Natural killer cell (primary cell): ENCODE data around the gene ANKH. TPM values are rescaled to one million over a fixed set of nuclear protein-coding genes. Genes with fewer than 3 reads are reported as not detected.

ENCODE experiments used
- ATAC-seq, 3 donors: fragments of 150-1000 bp in 2 of 3; fragments of 200-7000 bp in 1 of 3; cut with Tn5 transposase; 1 replicate in 1 of 3; 2 replicates in 2 of 3; pipeline ENCODE4 v1.10.0; 2021; ENCODE audit warnings: mild to moderate bottlenecking in 2 of 3, moderate library complexity in 2 of 3
- DNase-seq, 2 donors: peaks; one replicate each; pipeline versions ENCODE4 v3.0.0 to v3.0.0-alpha.2; 2013 to 2021; ENCODE audit warnings: mixed read lengths in 1 of 2
- H3K27ac ChIP-seq: one replicate; pipeline ENCODE4 v1.5.1; 2013; ENCODE audit warnings: mild to moderate bottlenecking, low read length
- H3K27me3 ChIP-seq: one replicate; pipeline ENCODE4 v1.6.1; 2013; ENCODE audit warnings: low read length; ENCODE audit not compliant: control insufficient read depth, insufficient read depth
- H3K36me3 ChIP-seq: one replicate; pipeline ENCODE4 v1.6.1; 2013; ENCODE audit warnings: low read length; ENCODE audit not compliant: control insufficient read depth, insufficient read depth
- H3K4me1 ChIP-seq: one replicate; pipeline ENCODE4 v1.6.1; 2013; ENCODE audit warnings: low read length; ENCODE audit not compliant: control insufficient read depth, insufficient read depth
- H3K4me3 ChIP-seq: one replicate; pipeline ENCODE4 v1.5.1; 2013; ENCODE audit warnings: low read length
- H3K9me3 ChIP-seq: one replicate; pipeline ENCODE4 v1.6.1; 2013; ENCODE audit warnings: low read length; ENCODE audit not compliant: control insufficient read depth, insufficient read depth
- H3K27ac Mint-ChIP-seq, 2 donors: one replicate each; pipeline ENCODE4 v1.8.0; 2022; ENCODE audit warnings: mild to moderate bottlenecking in 2 of 2, mixed read lengths in 2 of 2, moderate library complexity in 1 of 2
- H3K27me3 Mint-ChIP-seq, 2 donors: one replicate each; pipeline ENCODE4 v1.8.0; 2022; ENCODE audit warnings: low read depth in 2 of 2, mixed read lengths in 2 of 2
- H3K36me3 Mint-ChIP-seq: one replicate; pipeline ENCODE4 v1.8.0; 2022; ENCODE audit warnings: mixed read lengths
- H3K4me1 Mint-ChIP-seq, 2 donors: one replicate each; pipeline ENCODE4 v1.8.0; 2022; ENCODE audit warnings: mixed read lengths in 2 of 2
- H3K4me3 Mint-ChIP-seq: one replicate; pipeline ENCODE4 v1.8.0; 2022; ENCODE audit warnings: mild to moderate bottlenecking, moderate library complexity, mixed read lengths
- H3K9me3 Mint-ChIP-seq, 2 donors: one replicate each; pipeline ENCODE4 v1.8.0; 2022; ENCODE audit warnings: mixed read lengths in 2 of 2
- CTCF ChIP-seq: fragments of 200-600 bp; IDR thresholded peaks from one replicate; pipeline ENCODE4 v1.8.0; 2022; ENCODE audit warnings: antibody characterized with exemption
- WGBS: methylation state at CpG from one replicate; pipeline ENCODE4 v1.1.7; 2013; ENCODE audit warnings: missing lambda C conversion rate; ENCODE audit not compliant: insufficient coverage; 5-methylcytosine and 5-hydroxymethylcytosine counted together
- intact Hi-C: fragments of 100-400 bp; cut with micrococcal nuclease; formaldehyde crosslinking; loops from one replicate; pipeline ENCODE4 v1.14.2; 2022
- total RNA-seq, 4 donors: library from RNA; stranded (reverse); fragments of 120-200 nt in 1 of 4; gene quantifications; one replicate each; pipeline versions ENCODE4 v1.2.3 to v1.2.4, GENCODE V29; 2013 to 2022

Gene ANKH
- total RNA-seq, 3 donors from 2014 or later (not counting 1 experiment from before 2014, with no cell fraction given): 52.9 to 78.0 (median 63.8) TPM

GRCh38 chr5:14783691-14784090 lies 87.9 kb downstream of the ANKH start:
- no peak for TF ChIP-seq CTCF
- Mint-ChIP-seq H3K9me3 (no peaks in the 10 kb centered on the region), H3K27ac (no peak overlapping the region)

GRCh38 chr5:14782591-14782990 lies 89.0 kb downstream of the ANKH start:
- Mint-ChIP-seq H3K36me3 (peaks cover 5% of the 10 kb centered on the region), H3K4me1 (peaks cover 32 to 39% of the 10 kb centered on the region in 2 donors), H3K9me3 (no peaks in the 10 kb centered on the region), H3K4me3 (no peak overlapping the region), H3K27me3 (no peaks in the 10 kb centered on the region), H3K27ac (no peak overlapping the region)
- Histone ChIP-seq H3K36me3 (no peaks in the 10 kb centered on the region), H3K4me1 (no peaks in the 10 kb centered on the region), H3K9me3 (no peaks in the 10 kb centered on the region), H3K27ac (no peak overlapping the region), H3K27me3 (no peaks in the 10 kb centered on the region), H3K4me3 (no peak overlapping the region)
- no peak for DNase-seq
- TF ChIP-seq CTCF: no peak
- no peak for ATAC-seq
- 99% methylated on average over 3 of the region's 5 CpGs for WGBS
- intact Hi-C loops: no loop called here

More at GRCh38 chr5:14783691-14784090, 87.9 kb downstream of the ANKH start:
- Histone ChIP-seq H3K4me1 (no peaks in the 10 kb centered on the region), H3K27ac (no peak overlapping the region), H3K36me3 (no peaks in the 10 kb centered on the region), H3K27me3 (no peaks in the 10 kb centered on the region), H3K4me3 (no peak overlapping the region), H3K9me3 (no peaks in the 10 kb centered on the region)
- intact Hi-C loops: no loop called here
- ATAC-seq (no peak), DNase-seq (no peak)
- H3K27me3 Mint-ChIP-seq: no peaks in the 10 kb centered on the region
- H3K36me3 Mint-ChIP-seq: peaks cover 5% of the 10 kb centered on the region
- 92% methylated on average over 2 of the region's 4 CpGs for WGBS
- H3K4me1 Mint-ChIP-seq: peaks cover 24 to 32% of the 10 kb centered on the region in 2 donors
- no peak overlapping the region for H3K4me3 Mint-ChIP-seq

GRCh38 chr5:14781106-14781505 lies 90.5 kb downstream of the ANKH start:
- no peak overlapping the region for H3K27ac ChIP-seq
- Mint-ChIP-seq H3K4me1 (peaks cover 32 to 43% of the 10 kb centered on the region in 2 donors), H3K36me3 (peaks cover 5% of the 10 kb centered on the region), H3K4me3 (no peak overlapping the region), H3K27ac (no peak overlapping the region), H3K9me3 (no peaks in the 10 kb centered on the region), H3K27me3 (no peaks in the 10 kb centered on the region)
- H3K4me3 ChIP-seq: no peak overlapping the region
- WGBS: 85% methylated on average over 5 of the region's 5 CpGs
- no peaks in the 10 kb centered on the region for H3K36me3 ChIP-seq
- ATAC-seq (no peak), DNase-seq (no peak)
- no peaks in the 10 kb centered on the region for H3K4me1 ChIP-seq
- intact Hi-C loops: no loop called here
- no peaks in the 10 kb centered on the region for H3K9me3 ChIP-seq
- no peak for TF ChIP-seq CTCF
- no peaks in the 10 kb centered on the region for H3K27me3 ChIP-seq

GRCh38 chr5:14779975-14780374 lies 91.6 kb downstream of the ANKH start:
- no peak for TF ChIP-seq CTCF
- Histone ChIP-seq H3K4me3 (no peak overlapping the region), H3K4me1 (no peaks in the 10 kb centered on the region), H3K9me3 (no peaks in the 10 kb centered on the region), H3K36me3 (no peaks in the 10 kb centered on the region), H3K27me3 (no peaks in the 10 kb centered on the region), H3K27ac (no peak overlapping the region)
- Mint-ChIP-seq H3K9me3 (no peaks in the 10 kb centered on the region), H3K36me3 (peaks cover 5% of the 10 kb centered on the region), H3K4me3 (no peak overlapping the region), H3K27ac (no peak overlapping the region), H3K27me3 (no peaks in the 10 kb centered on the region), H3K4me1 (peaks cover 32 to 49% of the 10 kb centered on the region in 2 donors)
- DNase-seq (no peak), ATAC-seq (no peak)
- 95% methylated on average over 9 of the region's 9 CpGs for WGBS
- intact Hi-C loops: no loop called here
